ENCODE measurements around the gene MAML1. TPM values are rescaled to one million over a fixed set of nuclear protein-coding genes. Genes with fewer than 3 reads are reported as not detected.

MAML1 gene
- total and polyA plus RNA-seq, 3 donors from 2014 or later: 23.5 to 60.7 (median 52.5) TPM

DNA sequence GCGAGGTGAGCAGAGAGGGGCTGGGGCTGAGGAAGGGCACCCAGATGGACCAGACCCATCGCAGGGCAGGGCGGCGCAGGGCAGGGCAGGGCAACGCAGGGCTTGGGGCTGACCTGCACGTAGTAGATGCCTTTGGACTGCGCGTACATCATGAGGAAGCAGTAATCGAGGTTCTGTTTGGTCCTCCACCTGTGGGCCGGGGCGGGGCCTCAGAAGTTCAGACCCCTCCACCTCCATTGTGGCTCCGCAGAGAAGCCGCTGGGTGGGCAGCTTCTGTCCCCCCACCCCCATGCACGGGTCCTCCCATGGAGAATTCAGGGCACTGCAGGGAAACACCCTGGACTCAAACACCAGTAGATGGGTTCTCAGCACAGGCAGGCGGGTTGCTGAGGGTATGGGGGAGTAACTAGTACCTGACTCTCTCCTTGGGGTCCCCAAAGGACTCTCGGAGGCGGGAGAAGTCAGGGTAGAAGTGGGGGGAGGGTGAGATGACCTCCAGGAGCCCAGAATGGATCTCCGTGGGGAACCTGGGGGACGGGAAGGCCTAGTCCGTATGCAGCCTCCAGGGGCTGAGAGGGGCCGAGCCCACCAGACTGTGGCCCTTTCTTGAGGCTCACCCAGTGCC is 67.6 kb downstream of the MAML1 start:
- 93 to 95% methylated on average over 20 to 21 of the region's 21 CpGs for whole genome bisulfite sequencing, 2 donors
- peaks cover 45% of the 10 kb centered on the region for H3K4me1 ChIP-seq
- intact Hi-C loops (cut with DNase I; ENCODE audit: low total_unique reads): no loop called here
- TF ChIP-seq, protein P1, sequence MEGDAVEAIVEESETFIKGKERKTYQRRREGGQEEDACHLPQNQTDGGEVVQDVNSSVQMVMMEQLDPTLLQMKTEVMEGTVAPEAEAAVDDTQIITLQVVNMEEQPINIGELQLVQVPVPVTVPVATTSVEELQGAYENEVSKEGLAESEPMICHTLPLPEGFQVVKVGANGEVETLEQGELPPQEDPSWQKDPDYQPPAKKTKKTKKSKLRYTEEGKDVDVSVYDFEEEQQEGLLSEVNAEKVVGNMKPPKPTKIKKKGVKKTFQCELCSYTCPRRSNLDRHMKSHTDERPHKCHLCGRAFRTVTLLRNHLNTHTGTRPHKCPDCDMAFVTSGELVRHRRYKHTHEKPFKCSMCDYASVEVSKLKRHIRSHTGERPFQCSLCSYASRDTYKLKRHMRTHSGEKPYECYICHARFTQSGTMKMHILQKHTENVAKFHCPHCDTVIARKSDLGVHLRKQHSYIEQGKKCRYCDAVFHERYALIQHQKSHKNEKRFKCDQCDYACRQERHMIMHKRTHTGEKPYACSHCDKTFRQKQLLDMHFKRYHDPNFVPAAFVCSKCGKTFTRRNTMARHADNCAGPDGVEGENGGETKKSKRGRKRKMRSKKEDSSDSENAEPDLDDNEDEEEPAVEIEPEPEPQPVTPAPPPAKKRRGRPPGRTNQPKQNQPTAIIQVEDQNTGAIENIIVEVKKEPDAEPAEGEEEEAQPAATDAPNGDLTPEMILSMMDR (IDR thresholded peaks at IDR 0.05): no peak
- no peak for TF ChIP-seq POLR2A (IDR thresholded peaks at IDR 0.05)
- H3K27me3 ChIP-seq: no peaks in the 10 kb centered on the region
- no peak overlapping the region for H3K4me3 ChIP-seq
- no peaks in the 10 kb centered on the region for H3K9me3 ChIP-seq
- no peaks in the 10 kb centered on the region for H3K36me3 ChIP-seq (ENCODE audit: low read depth, missing control alignments)
- H3K27ac ChIP-seq: no peak overlapping the region
- DNase-seq: no peak

DNA sequence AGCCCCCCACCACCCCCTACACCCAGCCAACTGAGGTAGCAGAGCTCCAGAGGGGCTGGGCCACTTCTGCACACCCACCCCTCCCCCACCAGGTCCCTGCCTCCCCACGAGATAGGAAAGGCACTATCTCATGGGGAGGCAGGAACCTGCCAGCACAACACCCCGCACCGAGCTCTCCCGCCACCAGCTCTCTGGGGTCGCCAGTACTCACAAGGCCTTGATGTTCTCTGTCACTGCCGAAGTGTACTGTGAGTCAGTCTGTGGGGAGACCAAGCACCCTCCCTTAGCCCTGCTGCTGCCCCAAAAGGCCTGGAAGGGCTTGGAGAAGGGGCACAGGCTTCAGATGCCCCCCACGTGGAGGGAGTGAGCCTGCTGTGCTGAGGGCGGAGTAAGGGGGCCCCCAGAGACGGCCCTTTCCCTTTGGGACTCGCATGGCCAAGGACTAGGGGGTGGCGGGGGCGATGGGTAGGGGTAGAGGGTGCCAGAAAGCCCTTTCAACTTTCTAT is 68.1 kb downstream of the MAML1 start:
- H3K27ac ChIP-seq: no peak overlapping the region
- WGBS, 2 donors: 77 to 89% methylated on average over 6 to 12 of the region's 12 CpGs
- TF ChIP-seq, protein P1 (IDR thresholded peaks at IDR 0.05): no peak
- TF ChIP-seq POLR2A (IDR thresholded peaks at IDR 0.05): no peak
- intact Hi-C loops (cut with DNase I; ENCODE audit: low total_unique reads): no loop called here
- no peaks in the 10 kb centered on the region for H3K27me3 ChIP-seq
- no peaks in the 10 kb centered on the region for H3K36me3 ChIP-seq (ENCODE audit: low read depth, missing control alignments)
- no peak overlapping the region for H3K4me3 ChIP-seq
- peaks cover 43% of the 10 kb centered on the region for H3K4me1 ChIP-seq
- no peak for DNase-seq
- H3K9me3 ChIP-seq: no peaks in the 10 kb centered on the region

- no peaks in the 10 kb centered on the region for H3K27me3 ChIP-seq
- H3K36me3 ChIP-seq (ENCODE audit: low read depth, missing control alignments): no peaks in the 10 kb centered on the region
- H3K27ac ChIP-seq: no peak overlapping the region
- H3K4me3 ChIP-seq: no peak overlapping the region
- intact Hi-C loops (cut with DNase I; ENCODE audit: low total_unique reads): no loop called here
- TF ChIP-seq, protein P1 (IDR thresholded peaks at IDR 0.05): peak in 2 of 3 experiments; percentile 4 to 45
- no peak for TF ChIP-seq POLR2A (IDR thresholded peaks at IDR 0.05)
- no peaks in the 10 kb centered on the region for H3K9me3 ChIP-seq
- 79 to 87% methylated on average over 15 to 63 of the region's 67 CpGs for WGBS, 2 donors
- peaks cover 40% of the 10 kb centered on the region for H3K4me1 ChIP-seq
- DNase-seq: peak; percentile 50
Observed at GRCh38 chr5:179801304-179802206, 68.9 kb downstream of the MAML1 start.

- WGBS, 2 donors: 80 to 85% methylated on average over 12 to 18 of the region's 19 CpGs
- no peak overlapping the region for H3K27ac ChIP-seq
Observed at GRCh38 chr5:179802207-179802883, 69.7 kb downstream of the MAML1 start.

More at GRCh38 chr5:179802207-179802883, 69.7 kb downstream of the MAML1 start:
- Histone ChIP-seq H3K4me3 (no peak overlapping the region), H3K27me3 (no peaks in the 10 kb centered on the region), H3K36me3 (ENCODE audit: low read depth, missing control alignments) (no peaks in the 10 kb centered on the region), H3K4me1 (peaks cover 35% of the 10 kb centered on the region), H3K9me3 (no peaks in the 10 kb centered on the region)
- TF ChIP-seq, protein P1 (IDR thresholded peaks at IDR 0.05): no peak
- no peak for TF ChIP-seq POLR2A (IDR thresholded peaks at IDR 0.05)
- intact Hi-C loops (cut with DNase I; ENCODE audit: low total_unique reads): no loop called here
- DNase-seq: peak; percentile 54
